ENCODE results near the gene SERTAD3. TPM values are rescaled to one million over a fixed set of nuclear protein-coding genes. Genes with fewer than 3 reads are reported as not detected.
"Not testable (repeated sequence)": the region's sequence is repeated elsewhere in the genome, so short reads cannot be mapped to it uniquely, and the experiment has no call there.

SERTAD3 gene
- total RNA-seq, 2 donors from 2014 or later, result 23.5 to 24.6 TPM

DNA sequence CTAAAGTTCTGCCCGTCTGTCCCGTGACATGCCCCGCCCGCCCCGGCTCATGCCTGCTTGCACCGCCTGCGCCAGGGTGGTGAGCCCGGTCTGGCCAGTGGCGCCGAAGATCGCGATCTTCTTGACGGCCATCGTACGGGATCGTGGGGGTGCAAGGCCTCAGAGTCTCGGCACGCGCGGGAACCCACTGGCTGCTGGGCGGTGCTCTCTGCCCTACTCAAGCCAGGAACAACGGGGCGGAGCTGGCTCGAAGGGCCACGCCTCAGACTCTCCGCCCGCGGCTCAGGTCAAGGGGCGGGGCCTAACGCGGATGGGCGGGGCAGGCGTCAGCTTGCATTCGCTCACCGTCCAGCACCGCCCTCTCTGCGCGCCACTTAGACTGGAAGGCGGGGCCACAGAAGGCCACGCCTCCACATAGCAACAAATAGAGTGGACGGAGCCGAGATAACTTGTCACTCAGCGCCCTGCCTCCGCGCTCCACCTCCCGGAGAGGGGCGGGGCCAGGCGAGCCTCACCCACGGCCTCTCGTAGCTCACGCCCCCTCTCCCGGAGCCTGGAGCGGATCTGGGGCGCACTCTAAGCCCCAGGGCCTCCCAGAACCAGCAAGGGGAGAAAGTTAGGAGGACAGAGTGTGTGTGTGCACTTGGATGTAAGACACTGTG, 21.6 kb upstream of the SERTAD3 start, which contains the start of gene BLVRB:
TSS of gene BLVRB (minus strand) at position 189 of the 662 bp plus-strand sequence. CDS start at position 132, 57 bp downstream.
- Mint-ChIP-seq H3K4me1 (peaks cover 25% of the 10 kb centered on the region), H3K36me3 (ENCODE audit: low read depth) (peaks cover 5% of the 10 kb centered on the region), H3K27ac (peak within 1 kb of the TSS; percentile 89), H3K4me3 (peak within 1 kb of the TSS; percentile 94), H3K27me3 (peaks cover 21% of the 10 kb centered on the region)
- no peaks in the 10 kb centered on the region for H3K9me3 ChIP-seq (ENCODE audit: control insufficient read depth, low read length, poor library complexity, severe bottlenecking)
- ATAC-seq (peak; percentile 89), DNase-seq (peak; percentile 99 to 100 (median 99))

DNA sequence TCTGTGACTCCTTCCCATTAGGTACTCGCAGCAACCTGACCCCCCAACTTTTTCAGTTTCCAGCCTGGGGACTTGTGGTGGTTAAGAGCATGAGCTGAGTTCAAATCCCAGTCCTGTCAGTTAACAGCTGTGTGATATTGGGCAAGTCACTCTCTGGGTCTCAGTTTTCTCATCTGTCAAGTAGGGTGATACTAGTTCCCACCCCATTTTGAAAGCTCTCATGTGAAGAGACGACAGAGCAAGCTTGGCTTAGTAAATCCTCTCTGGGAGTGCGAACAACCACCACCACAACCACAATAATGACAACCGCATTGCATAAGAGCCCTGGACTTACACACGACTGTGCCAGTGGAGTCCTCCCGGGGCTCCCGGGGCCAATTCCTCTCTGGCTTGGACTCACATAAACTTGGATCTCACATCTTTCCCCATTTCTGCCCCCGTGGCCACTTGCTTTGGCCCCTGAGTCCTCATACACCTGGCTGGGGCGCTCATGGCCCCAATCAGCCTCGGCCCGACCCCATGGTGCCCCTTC, 21.0 kb upstream of the SERTAD3 start:
- no peak for ATAC-seq
- Mint-ChIP-seq H3K36me3 (ENCODE audit: low read depth) (peaks cover 5% of the 10 kb centered on the region), H3K27me3 (peaks cover 19% of the 10 kb centered on the region), H3K4me1 (peaks cover 25% of the 10 kb centered on the region), H3K4me3 (peak overlapping the region; percentile 94), H3K27ac (peak overlapping the region; percentile 89)
- H3K9me3 ChIP-seq (ENCODE audit: control insufficient read depth, low read length, poor library complexity, severe bottlenecking), result no peaks in the 10 kb centered on the region
- no peak for DNase-seq

DNA sequence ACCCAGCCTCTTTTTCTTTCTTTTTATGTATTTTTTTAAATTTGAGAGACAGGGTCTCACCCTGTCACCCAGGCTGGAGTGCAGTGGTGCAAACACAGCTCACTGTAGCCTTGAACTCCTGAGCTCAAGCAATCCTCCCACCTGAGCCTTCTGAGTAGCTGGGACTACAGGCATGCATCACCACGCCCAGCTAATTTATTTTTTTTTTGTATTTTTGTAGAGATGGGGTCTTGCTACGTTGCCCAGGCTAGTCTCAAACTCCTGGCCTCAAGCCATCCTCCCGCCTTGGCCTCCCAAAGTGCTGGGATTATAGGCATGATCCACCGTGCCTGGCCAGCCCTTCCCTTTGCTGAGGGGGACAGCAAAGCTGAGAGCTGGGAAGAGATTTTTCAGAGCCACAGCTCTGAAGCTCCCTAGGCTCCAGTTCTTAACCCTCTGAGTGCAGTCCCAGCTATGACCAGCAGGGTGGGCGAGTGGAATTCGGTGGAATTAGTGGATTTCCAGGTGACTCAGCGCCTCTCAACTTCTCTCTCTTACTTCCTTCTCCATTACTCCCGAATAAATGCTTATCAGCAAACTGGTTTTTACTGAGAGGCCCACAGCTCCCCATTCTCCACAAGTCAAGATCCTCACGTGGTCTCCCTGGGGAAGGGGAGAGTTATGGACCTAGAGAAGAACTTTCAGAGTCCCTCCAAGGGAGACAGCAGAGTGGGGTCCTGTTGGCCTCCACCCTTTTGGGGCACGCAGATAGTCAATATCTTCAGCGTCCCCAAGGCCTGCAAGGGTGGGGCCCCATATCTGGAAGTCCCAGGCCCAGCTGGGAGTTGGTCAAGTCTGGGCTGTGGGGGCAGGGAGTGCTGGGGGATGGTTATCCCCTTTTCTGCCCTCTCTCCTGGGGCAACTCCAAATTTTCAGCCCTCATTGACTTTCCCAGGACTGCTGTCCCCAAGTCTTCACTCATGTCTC, 20.2 kb upstream of the SERTAD3 start:
- peaks cover 5% of the 10 kb centered on the region for H3K36me3 Mint-ChIP-seq (ENCODE audit: low read depth)
- H3K27me3 Mint-ChIP-seq, result peaks cover 19% of the 10 kb centered on the region
- H3K4me1 Mint-ChIP-seq, result peaks cover 25% of the 10 kb centered on the region
- H3K9me3 ChIP-seq (ENCODE audit: control insufficient read depth, low read length, poor library complexity, severe bottlenecking), result no peaks in the 10 kb centered on the region
- DNase-seq, result peak; percentile 48 to 68 (median 51)
- no peak for ATAC-seq
- H3K4me3 Mint-ChIP-seq, result peak overlapping the region; percentile 7
- no peak overlapping the region for H3K27ac Mint-ChIP-seq

DNA sequence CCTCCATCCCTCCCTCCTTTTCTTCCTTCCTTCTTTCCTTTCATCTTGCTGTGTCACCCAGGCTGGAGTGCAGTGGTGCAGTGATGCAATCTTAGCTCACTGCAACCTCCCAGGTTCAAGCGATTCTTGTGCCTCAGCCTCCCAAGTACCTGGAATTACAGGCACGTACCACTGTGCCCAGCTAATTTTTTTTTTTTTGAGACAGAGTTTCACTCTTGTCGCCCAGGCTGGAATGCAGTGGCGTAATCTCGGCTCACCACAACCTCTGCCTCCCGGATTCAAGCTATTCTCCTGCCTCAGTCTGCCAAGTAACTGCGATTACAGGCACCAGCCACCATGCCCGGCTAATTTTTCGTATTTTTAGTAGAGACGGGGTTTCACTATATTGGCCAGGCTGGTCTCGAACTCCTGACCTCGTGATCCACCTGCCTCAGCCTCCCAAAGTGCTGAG, 19.5 kb upstream of the SERTAD3 start:
- H3K27me3 Mint-ChIP-seq, result peaks cover 19% of the 10 kb centered on the region
- DNase-seq; H3K9me3 ChIP-seq (ENCODE audit: control insufficient read depth, low read length, poor library complexity, severe bottlenecking); H3K27ac Mint-ChIP-seq; H3K4me3 Mint-ChIP-seq; ATAC-seq; H3K36me3 Mint-ChIP-seq (ENCODE audit: low read depth): not testable (repeated sequence)
- H3K4me1 Mint-ChIP-seq, result peaks cover 25% of the 10 kb centered on the region

DNA sequence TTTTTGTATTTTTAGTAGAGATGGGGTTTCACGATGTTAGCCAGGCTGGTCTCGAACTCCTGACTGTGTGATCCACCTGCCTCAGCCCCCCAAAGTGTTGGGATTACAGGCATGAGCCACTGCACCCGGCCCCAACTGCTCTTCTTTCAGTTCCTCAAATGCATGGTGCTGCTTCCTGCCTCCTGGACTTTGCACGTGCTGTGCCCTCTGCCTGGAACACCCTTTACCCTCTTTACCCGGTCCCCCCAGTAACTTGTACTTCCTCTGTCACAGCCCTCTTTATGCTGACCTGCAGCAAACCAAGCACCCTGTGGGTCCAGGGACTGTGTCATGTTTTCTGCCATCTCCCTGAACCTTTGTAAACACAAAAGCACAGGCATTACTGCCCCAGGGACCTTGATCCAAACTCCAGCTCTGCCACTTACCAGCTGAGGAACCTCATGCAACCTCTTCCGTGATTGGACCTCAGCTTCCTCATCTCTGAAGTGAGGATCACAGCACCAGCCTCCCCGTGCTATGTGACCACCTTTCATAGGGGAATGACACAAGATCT, 17.6 kb upstream of the SERTAD3 start:
- DNase-seq (no peak), ATAC-seq (no peak)
- H3K4me3 Mint-ChIP-seq, result no peak overlapping the region
- peak overlapping the region; percentile 49 for H3K27ac Mint-ChIP-seq
- peaks cover 7% of the 10 kb centered on the region for H3K27me3 Mint-ChIP-seq
- H3K9me3 ChIP-seq (ENCODE audit: control insufficient read depth, low read length, poor library complexity, severe bottlenecking), result no peaks in the 10 kb centered on the region
- peaks cover 5% of the 10 kb centered on the region for H3K36me3 Mint-ChIP-seq (ENCODE audit: low read depth)
- H3K4me1 Mint-ChIP-seq, result peaks cover 24% of the 10 kb centered on the region

DNA sequence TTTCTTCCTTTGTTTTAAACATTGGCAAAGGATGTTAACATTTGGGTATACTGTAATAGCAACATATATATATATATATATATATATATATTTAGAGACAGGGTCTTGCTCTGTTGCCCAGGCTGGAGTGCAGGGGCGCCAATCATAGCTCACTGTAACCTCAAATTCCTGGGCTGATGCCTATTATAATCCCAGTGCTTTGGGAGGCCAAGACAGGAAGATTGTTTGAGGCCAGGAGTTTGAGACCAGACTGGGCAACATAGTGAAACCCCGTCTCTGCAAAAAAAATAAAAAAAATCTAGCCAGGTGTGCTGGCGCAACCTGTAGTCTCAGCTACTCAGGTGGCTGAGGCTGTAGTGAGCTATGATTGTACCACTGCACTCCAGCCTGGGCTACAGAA, 16.1 kb upstream of the SERTAD3 start:
- ATAC-seq, result no peak
- no peak for DNase-seq
- H3K27ac Mint-ChIP-seq, result no peak overlapping the region
- H3K27me3 Mint-ChIP-seq, result no peaks in the 10 kb centered on the region
- no peak overlapping the region for H3K4me3 Mint-ChIP-seq
- peaks cover 11% of the 10 kb centered on the region for H3K4me1 Mint-ChIP-seq
- no peaks in the 10 kb centered on the region for H3K9me3 ChIP-seq (ENCODE audit: control insufficient read depth, low read length, poor library complexity, severe bottlenecking)
- H3K36me3 Mint-ChIP-seq (ENCODE audit: low read depth), result no peaks in the 10 kb centered on the region

DNA sequence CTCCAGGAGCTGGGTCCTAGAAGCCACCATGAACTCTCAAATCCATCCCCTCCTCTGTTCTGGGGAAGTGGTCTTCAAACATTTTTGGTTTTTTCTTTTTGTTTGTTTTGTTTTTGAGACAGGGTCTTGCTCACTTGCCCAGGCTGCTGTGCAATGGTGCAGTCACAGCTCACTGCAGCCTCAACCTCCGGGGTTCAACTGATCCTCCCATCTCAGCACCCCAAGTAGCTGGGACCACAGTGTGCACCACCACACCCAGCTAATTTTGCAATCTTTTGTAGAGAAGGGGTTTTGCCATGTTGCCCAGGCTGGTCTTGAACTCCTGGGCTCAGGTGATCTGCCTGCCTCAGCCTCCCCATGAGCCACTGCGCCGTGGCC, 14.5 kb upstream of the SERTAD3 start:
- no peaks in the 10 kb centered on the region for H3K9me3 ChIP-seq (ENCODE audit: control insufficient read depth, low read length, poor library complexity, severe bottlenecking)
- no peak for ATAC-seq
- Mint-ChIP-seq H3K27me3 (no peaks in the 10 kb centered on the region), H3K36me3 (ENCODE audit: low read depth) (no peaks in the 10 kb centered on the region), H3K4me1 (peaks cover 5% of the 10 kb centered on the region), H3K4me3 (peak overlapping the region; percentile 15), H3K27ac (no peak overlapping the region)
- no peak for DNase-seq

DNA sequence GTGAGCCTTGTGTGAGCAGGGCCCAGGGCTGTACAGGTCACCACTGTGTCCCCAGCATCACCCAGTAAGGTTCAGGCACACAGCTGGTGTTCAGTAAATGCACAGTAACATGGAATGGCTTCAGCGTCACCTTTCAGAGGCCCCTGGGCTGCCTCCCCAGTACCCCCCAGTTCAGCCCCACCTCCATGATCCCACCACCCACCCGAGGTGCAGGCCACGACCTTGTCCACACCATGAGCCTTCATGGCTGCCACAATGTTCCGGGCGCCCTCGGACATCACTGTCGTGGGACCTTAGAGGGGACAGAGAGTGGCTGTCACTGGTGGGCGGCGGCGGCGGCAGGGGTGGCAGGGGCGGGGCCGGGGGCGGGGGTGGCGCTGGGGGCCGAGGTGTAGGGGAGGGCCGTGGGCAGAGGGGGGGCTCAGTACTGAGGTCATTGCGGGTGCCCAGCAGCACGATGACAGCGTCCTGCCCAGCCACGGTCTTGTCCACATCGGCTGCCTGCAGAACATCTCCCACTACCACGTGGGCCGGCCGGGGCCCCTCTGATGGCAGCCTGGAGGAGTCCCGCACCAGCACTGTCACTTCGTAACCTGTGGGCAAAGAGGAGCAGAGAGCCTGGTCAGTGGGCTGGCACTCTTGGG, 13.9 kb upstream of the SERTAD3 start:
- DNase-seq (no peak), ATAC-seq (no peak)
- H3K36me3 Mint-ChIP-seq (ENCODE audit: low read depth), result no peaks in the 10 kb centered on the region
- no peaks in the 10 kb centered on the region for H3K9me3 ChIP-seq (ENCODE audit: control insufficient read depth, low read length, poor library complexity, severe bottlenecking)
- no peaks in the 10 kb centered on the region for H3K27me3 Mint-ChIP-seq
- H3K4me3 Mint-ChIP-seq, result no peak overlapping the region
- H3K27ac Mint-ChIP-seq, result no peak overlapping the region
- peaks cover 5% of the 10 kb centered on the region for H3K4me1 Mint-ChIP-seq

DNA sequence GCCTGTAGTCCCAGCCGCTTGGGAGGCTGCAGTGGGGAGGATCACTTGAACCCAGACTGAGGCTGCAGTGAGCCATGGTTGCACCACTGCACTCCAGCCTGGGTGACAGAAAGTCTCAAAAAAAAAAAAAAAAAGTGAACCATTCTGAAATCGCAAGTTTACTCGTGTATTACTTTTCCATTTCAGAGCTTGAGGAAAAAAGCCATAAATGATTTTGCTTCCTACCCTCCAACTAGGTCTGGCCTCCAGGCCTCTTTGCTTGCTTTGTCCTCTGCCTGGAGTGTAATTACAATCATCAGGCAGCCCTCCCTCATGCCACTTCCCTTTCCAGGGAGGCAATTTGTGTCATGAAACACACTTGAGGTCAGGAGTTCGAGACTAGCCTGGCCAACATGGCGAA, 12.9 kb upstream of the SERTAD3 start:
- Mint-ChIP-seq H3K4me3 (no peak overlapping the region), H3K36me3 (ENCODE audit: low read depth) (no peaks in the 10 kb centered on the region), H3K27ac (no peak overlapping the region), H3K27me3 (no peaks in the 10 kb centered on the region), H3K4me1 (peaks cover 5% of the 10 kb centered on the region)
- DNase-seq (no peak), ATAC-seq (no peak)
- no peaks in the 10 kb centered on the region for H3K9me3 ChIP-seq (ENCODE audit: control insufficient read depth, low read length, poor library complexity, severe bottlenecking)

DNA sequence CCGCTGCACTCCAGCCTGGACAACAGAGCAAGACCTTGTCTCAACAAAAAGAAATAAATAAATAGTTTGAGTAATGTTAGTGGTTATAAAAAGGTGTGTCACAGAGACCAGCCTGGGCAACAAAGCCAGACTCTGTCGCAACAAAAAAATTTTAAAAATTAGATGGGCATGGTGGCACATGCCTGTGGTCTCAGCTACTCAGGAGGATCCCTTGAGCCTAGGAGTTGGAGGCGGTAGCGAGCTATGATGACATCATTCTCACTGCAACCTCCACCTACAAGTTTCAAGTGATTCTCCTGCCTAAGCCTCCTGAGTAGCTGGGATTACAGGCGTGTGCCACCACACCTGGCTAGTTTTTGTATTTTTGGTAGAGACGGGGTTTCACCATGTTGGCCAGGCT, 9.8 kb upstream of the SERTAD3 start:
- not testable (repeated sequence) for H3K27ac Mint-ChIP-seq; H3K4me1 Mint-ChIP-seq; H3K36me3 Mint-ChIP-seq (ENCODE audit: low read depth); H3K27me3 Mint-ChIP-seq; H3K4me3 Mint-ChIP-seq; H3K9me3 ChIP-seq (ENCODE audit: control insufficient read depth, low read length, poor library complexity, severe bottlenecking); ATAC-seq; DNase-seq

DNA sequence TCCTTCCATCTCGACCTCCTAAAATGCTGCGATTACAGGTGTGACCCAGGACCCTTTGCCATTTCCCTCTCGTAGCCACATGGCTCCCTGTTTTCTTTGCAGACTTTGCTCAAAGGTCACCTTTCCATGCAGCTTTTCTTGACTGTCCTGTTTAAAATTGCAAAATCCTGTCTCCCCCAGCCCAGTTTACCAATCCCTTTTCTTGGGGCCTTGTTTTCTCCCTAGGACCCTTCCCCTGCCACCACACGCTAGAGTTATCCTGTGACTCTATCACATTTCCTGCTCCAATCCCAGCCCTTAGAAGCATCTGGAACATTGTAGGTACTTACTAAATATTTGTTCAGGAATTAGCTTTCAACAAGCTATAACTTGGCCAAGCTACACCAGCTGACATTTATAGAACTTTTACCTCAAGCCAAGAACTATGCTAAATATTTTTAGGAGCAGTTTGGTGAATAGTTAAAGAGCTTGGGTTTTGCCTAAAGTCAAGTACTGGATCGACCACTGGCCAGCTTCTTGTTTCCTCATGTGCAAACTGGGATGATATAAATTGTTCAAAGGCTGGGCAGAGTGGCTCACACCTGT, 9.1 kb upstream of the SERTAD3 start:
- H3K27me3 Mint-ChIP-seq, result no peaks in the 10 kb centered on the region
- H3K27ac Mint-ChIP-seq, result no peak overlapping the region
- H3K4me3 Mint-ChIP-seq, result no peak overlapping the region
- H3K4me1 Mint-ChIP-seq, result no peaks in the 10 kb centered on the region
- DNase-seq, result no peak
- no peaks in the 10 kb centered on the region for H3K9me3 ChIP-seq (ENCODE audit: control insufficient read depth, low read length, poor library complexity, severe bottlenecking)
- H3K36me3 Mint-ChIP-seq (ENCODE audit: low read depth), result no peaks in the 10 kb centered on the region
- no peak for ATAC-seq

DNA sequence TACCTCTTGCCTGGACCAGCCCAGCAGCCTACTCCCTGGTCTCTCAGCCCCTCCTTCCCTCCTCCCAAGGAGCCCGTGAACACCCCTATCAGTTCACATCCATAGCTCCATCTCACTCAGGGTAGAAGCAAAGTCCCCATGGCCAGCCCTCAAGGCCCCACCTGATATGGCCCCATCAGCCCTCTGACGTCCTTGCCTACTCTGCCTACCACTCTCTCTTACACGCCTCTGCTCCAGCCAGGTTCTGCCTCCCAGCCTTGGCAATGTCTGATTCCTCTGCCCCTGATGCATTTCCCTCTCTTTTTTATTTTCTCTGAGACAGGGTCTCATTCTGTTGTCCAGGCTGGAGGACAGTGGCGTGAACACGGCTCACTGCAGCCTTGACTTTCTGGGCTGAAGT, 7.9 kb upstream of the SERTAD3 start:
- Mint-ChIP-seq H3K27ac (no peak overlapping the region), H3K4me3 (no peak overlapping the region), H3K36me3 (ENCODE audit: low read depth) (no peaks in the 10 kb centered on the region), H3K4me1 (no peaks in the 10 kb centered on the region), H3K27me3 (no peaks in the 10 kb centered on the region)
- ATAC-seq (no peak), DNase-seq (no peak)
- no peaks in the 10 kb centered on the region for H3K9me3 ChIP-seq (ENCODE audit: control insufficient read depth, low read length, poor library complexity, severe bottlenecking)

Data from T-helper 17 cell (primary cell).